ENCODE data around the gene TCF3.

The TCF3 gene

GRCh38 chr19:1611353-1611752, 41.1 kb downstream of the TCF3 start:
- no peak for DNase-seq
- Histone ChIP-seq H4K8ac (ENCODE audit: low read depth, low read length) (no peak overlapping the region), H3K79me1 (ENCODE audit: low read length) (no peaks in the 10 kb centered on the region), H2BK5ac (ENCODE audit: low read length) (no peak overlapping the region), H4K5ac (ENCODE audit: low read length) (no peak overlapping the region), H3K18ac (ENCODE audit: low read length) (no peak overlapping the region), H3K36me3 (ENCODE audit: control insufficient read depth, insufficient read depth, low read length) (peaks cover 27% of the 10 kb centered on the region), H3K4me2 (ENCODE audit: low read length) (no peak overlapping the region), H3K27me3 (ENCODE audit: insufficient read depth, low read length, poor library complexity) (no peaks in the 10 kb centered on the region), H3K23ac (ENCODE audit: low read length) (no peak overlapping the region), H3K27ac (ENCODE audit: low read depth, low read length) (no peak overlapping the region), H3K4me3 (ENCODE audit: low read length) (no peak overlapping the region), H3K56ac (ENCODE audit: low read length) (no peak overlapping the region), H2AK5ac (ENCODE audit: low read length) (no peak overlapping the region), H3K4ac (ENCODE audit: low read depth, low read length) (no peak overlapping the region), H2BK120ac (ENCODE audit: low read depth, low read length) (no peak overlapping the region), H3K79me2 (ENCODE audit: control insufficient read depth, insufficient read depth, low read length) (no peaks in the 10 kb centered on the region), H3K4me1 (ENCODE audit: control insufficient read depth, low read depth, low read length) (no peaks in the 10 kb centered on the region), H2BK15ac (replicated peaks; ENCODE audit: low read depth) (no peak overlapping the region), H3K9ac (ENCODE audit: low read length) (no peak overlapping the region)
- WGBS (ENCODE audit: extremely low coverage, insufficient coverage, low lambda C conversion rate) = no CpG with 5 or more reads among the region's 15 CpGs

DNA sequence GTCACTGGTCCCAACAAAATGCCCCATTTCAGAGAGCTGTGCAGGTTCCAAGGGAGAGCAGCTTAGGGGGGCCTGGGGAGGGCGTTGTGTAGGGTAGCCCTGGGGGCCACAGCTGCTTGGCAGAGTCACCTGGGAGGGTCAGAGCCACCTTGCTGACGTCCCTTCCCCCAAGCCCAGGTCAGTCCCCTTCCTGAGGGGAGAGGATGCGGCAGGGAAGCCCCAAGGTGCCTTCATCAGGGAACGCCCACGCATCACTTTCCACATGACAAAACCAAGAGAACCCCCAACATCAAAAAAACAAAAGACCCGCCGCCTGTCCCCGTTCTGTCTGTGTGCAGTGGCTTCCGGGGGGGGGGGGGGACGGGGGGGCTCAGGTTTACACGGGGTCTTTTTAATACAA, 41.8 kb downstream of the TCF3 start:
- Histone ChIP-seq H2BK120ac (ENCODE audit: low read depth, low read length) (no peak overlapping the region), H3K56ac (ENCODE audit: low read length) (no peak overlapping the region), H3K4me2 (ENCODE audit: low read length) (no peak overlapping the region), H3K79me1 (ENCODE audit: low read length) (no peaks in the 10 kb centered on the region), H4K5ac (ENCODE audit: low read length) (no peak overlapping the region), H4K8ac (ENCODE audit: low read depth, low read length) (no peak overlapping the region), H3K9ac (ENCODE audit: low read length) (no peak overlapping the region), H3K18ac (ENCODE audit: low read length) (no peak overlapping the region), H3K4me1 (ENCODE audit: control insufficient read depth, low read depth, low read length) (no peaks in the 10 kb centered on the region), H3K27me3 (ENCODE audit: insufficient read depth, low read length, poor library complexity) (no peaks in the 10 kb centered on the region), H2BK5ac (ENCODE audit: low read length) (no peak overlapping the region), H3K4me3 (ENCODE audit: low read length) (no peak overlapping the region), H3K23ac (ENCODE audit: low read length) (no peak overlapping the region), H3K4ac (ENCODE audit: low read depth, low read length) (no peak overlapping the region), H2BK15ac (replicated peaks; ENCODE audit: low read depth) (no peak overlapping the region), H2AK5ac (ENCODE audit: low read length) (no peak overlapping the region), H3K36me3 (ENCODE audit: control insufficient read depth, insufficient read depth, low read length) (peaks cover 23% of the 10 kb centered on the region), H3K27ac (ENCODE audit: low read depth, low read length) (no peak overlapping the region), H3K79me2 (ENCODE audit: control insufficient read depth, insufficient read depth, low read length) (no peaks in the 10 kb centered on the region)
- DNase-seq = no peak
- no CpG with 5 or more reads among the region's 11 CpGs for WGBS (ENCODE audit: extremely low coverage, insufficient coverage, low lambda C conversion rate)

DNA sequence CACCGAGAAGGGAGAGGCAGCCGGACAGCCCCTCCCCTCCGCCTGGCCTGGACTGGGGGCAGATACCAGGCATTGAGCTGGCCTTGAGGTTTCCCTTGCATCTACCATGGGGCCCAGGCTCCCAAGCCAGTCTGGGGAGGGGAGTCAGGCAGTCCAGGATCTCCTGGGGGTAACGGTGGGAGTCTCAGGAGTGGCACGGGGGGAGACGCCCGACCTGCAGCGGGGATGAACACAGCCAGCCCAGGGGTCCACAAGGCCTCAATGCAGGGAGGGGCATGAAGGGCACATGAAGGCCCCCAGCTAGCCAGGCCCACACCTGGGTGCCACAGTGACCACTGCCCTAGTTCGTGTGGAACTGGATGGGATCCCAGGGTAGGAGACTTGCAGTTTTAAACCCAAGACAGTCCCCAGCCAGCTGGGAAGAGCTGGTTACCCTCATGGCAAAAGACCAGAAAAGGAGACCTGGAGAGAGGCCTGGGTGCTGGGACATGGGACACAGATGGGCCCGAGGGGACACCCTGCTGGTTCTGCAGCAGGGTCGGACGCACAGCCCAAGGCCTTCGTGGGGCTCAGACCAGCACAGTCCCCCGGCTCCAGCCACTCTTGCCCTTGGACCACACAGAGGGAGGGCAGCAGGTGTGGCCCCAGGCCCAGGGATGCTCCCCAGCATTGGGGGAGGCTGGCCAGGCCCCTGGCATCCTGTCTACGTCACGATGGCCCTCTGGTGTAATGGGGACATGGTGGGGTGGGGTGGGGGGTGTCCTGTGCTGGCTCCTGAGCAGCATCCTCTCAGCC, 42.5 kb downstream of the TCF3 start:
- H3K23ac ChIP-seq (ENCODE audit: low read length) = no peak overlapping the region
- H2BK5ac ChIP-seq (ENCODE audit: low read length) = no peak overlapping the region
- no peak overlapping the region for H4K8ac ChIP-seq (ENCODE audit: low read depth, low read length)
- H3K4ac ChIP-seq (ENCODE audit: low read depth, low read length) = no peak overlapping the region
- peaks cover 18% of the 10 kb centered on the region for H3K36me3 ChIP-seq (ENCODE audit: control insufficient read depth, insufficient read depth, low read length)
- no peak overlapping the region for H3K9ac ChIP-seq (ENCODE audit: low read length)
- no peaks in the 10 kb centered on the region for H3K4me1 ChIP-seq (ENCODE audit: control insufficient read depth, low read depth, low read length)
- H3K27ac ChIP-seq (ENCODE audit: low read depth, low read length) = no peak overlapping the region
- no peak overlapping the region for H4K5ac ChIP-seq (ENCODE audit: low read length)
- H3K4me3 ChIP-seq (ENCODE audit: low read length) = no peak overlapping the region
- no peak overlapping the region for H2BK15ac ChIP-seq (replicated peaks; ENCODE audit: low read depth)
- no peaks in the 10 kb centered on the region for H3K27me3 ChIP-seq (ENCODE audit: insufficient read depth, low read length, poor library complexity)
- no peak overlapping the region for H3K56ac ChIP-seq (ENCODE audit: low read length)
- no peak overlapping the region for H3K4me2 ChIP-seq (ENCODE audit: low read length)
- no peak overlapping the region for H3K18ac ChIP-seq (ENCODE audit: low read length)
- no peak overlapping the region for H2BK120ac ChIP-seq (ENCODE audit: low read depth, low read length)
- WGBS (ENCODE audit: extremely low coverage, insufficient coverage, low lambda C conversion rate) = no CpG with 5 or more reads among the region's 16 CpGs
- H3K79me2 ChIP-seq (ENCODE audit: control insufficient read depth, insufficient read depth, low read length) = peaks cover 2% of the 10 kb centered on the region
- H2AK5ac ChIP-seq (ENCODE audit: low read length) = no peak overlapping the region
- DNase-seq = no peak
- H3K79me1 ChIP-seq (ENCODE audit: low read length) = peaks cover 1% of the 10 kb centered on the region

DNA sequence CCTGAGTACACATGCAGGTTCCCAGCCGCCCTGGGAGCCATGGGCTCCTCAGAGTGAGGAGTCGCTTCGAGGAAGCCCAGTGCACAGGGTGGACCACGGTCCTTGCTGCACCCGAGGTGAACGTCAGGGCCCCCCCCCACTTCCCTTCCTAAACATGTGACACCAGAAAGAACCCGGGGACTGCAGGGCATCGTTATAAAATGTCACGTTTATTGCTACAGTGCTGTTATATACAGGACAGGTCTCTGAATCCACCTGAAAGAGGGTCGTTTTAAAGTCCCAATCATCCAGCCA, 43.4 kb downstream of the TCF3 start:
- WGBS (ENCODE audit: extremely low coverage, insufficient coverage, low lambda C conversion rate) = no CpG with 5 or more reads among the region's 10 CpGs
- no peak for DNase-seq
- H3K79me2 ChIP-seq (ENCODE audit: control insufficient read depth, insufficient read depth, low read length) = peaks cover 9% of the 10 kb centered on the region
- no peak overlapping the region for H2AK5ac ChIP-seq (ENCODE audit: low read length)
- no peak overlapping the region for H3K56ac ChIP-seq (ENCODE audit: low read length)
- H3K4me1 ChIP-seq (ENCODE audit: control insufficient read depth, low read depth, low read length) = no peaks in the 10 kb centered on the region
- H3K4ac ChIP-seq (ENCODE audit: low read depth, low read length) = no peak overlapping the region
- H3K9ac ChIP-seq (ENCODE audit: low read length) = no peak overlapping the region
- no peaks in the 10 kb centered on the region for H3K27me3 ChIP-seq (ENCODE audit: insufficient read depth, low read length, poor library complexity)
- no peak overlapping the region for H4K5ac ChIP-seq (ENCODE audit: low read length)
- H3K36me3 ChIP-seq (ENCODE audit: control insufficient read depth, insufficient read depth, low read length) = peaks cover 14% of the 10 kb centered on the region
- no peak overlapping the region for H2BK15ac ChIP-seq (replicated peaks; ENCODE audit: low read depth)
- no peak overlapping the region for H3K23ac ChIP-seq (ENCODE audit: low read length)
- no peak overlapping the region for H4K8ac ChIP-seq (ENCODE audit: low read depth, low read length)
- no peak overlapping the region for H3K4me2 ChIP-seq (ENCODE audit: low read length)
- no peak overlapping the region for H2BK5ac ChIP-seq (ENCODE audit: low read length)
- no peak overlapping the region for H3K27ac ChIP-seq (ENCODE audit: low read depth, low read length)
- H2BK120ac ChIP-seq (ENCODE audit: low read depth, low read length) = no peak overlapping the region
- no peak overlapping the region for H3K18ac ChIP-seq (ENCODE audit: low read length)
- H3K4me3 ChIP-seq (ENCODE audit: low read length) = no peak overlapping the region
- peaks cover 3% of the 10 kb centered on the region for H3K79me1 ChIP-seq (ENCODE audit: low read length)

- no peak overlapping the region for H3K18ac ChIP-seq (ENCODE audit: low read length)
- no peak overlapping the region for H3K9ac ChIP-seq (ENCODE audit: low read length)
- no peak overlapping the region for H2AK5ac ChIP-seq (ENCODE audit: low read length)
- peaks cover 4% of the 10 kb centered on the region for H3K79me1 ChIP-seq (ENCODE audit: low read length)
- DNase-seq = no peak
- no peak overlapping the region for H3K4ac ChIP-seq (ENCODE audit: low read depth, low read length)
- peaks cover 13% of the 10 kb centered on the region for H3K79me2 ChIP-seq (ENCODE audit: control insufficient read depth, insufficient read depth, low read length)
- peaks cover 14% of the 10 kb centered on the region for H3K36me3 ChIP-seq (ENCODE audit: control insufficient read depth, insufficient read depth, low read length)
- H3K27ac ChIP-seq (ENCODE audit: low read depth, low read length) = no peak overlapping the region
- no peaks in the 10 kb centered on the region for H3K4me1 ChIP-seq (ENCODE audit: control insufficient read depth, low read depth, low read length)
- H2BK5ac ChIP-seq (ENCODE audit: low read length) = no peak overlapping the region
- no peak overlapping the region for H3K4me3 ChIP-seq (ENCODE audit: low read length)
- H2BK120ac ChIP-seq (ENCODE audit: low read depth, low read length) = no peak overlapping the region
- no CpG with 5 or more reads among the region's 23 CpGs for WGBS (ENCODE audit: extremely low coverage, insufficient coverage, low lambda C conversion rate)
- no peak overlapping the region for H2BK15ac ChIP-seq (replicated peaks; ENCODE audit: low read depth)
- no peak overlapping the region for H3K56ac ChIP-seq (ENCODE audit: low read length)
- no peak overlapping the region for H4K5ac ChIP-seq (ENCODE audit: low read length)
- no peaks in the 10 kb centered on the region for H3K27me3 ChIP-seq (ENCODE audit: insufficient read depth, low read length, poor library complexity)
- no peak overlapping the region for H3K4me2 ChIP-seq (ENCODE audit: low read length)
- H3K23ac ChIP-seq (ENCODE audit: low read length) = no peak overlapping the region
- no peak overlapping the region for H4K8ac ChIP-seq (ENCODE audit: low read depth, low read length)
Observed at GRCh38 chr19:1608359-1609102, 43.9 kb downstream of the TCF3 start.
